ENCODE data around the gene CTNNBIP1. TPM values are rescaled to one million over a fixed set of nuclear protein-coding genes. Genes with fewer than 3 reads are reported as not detected.

CTNNBIP1 gene
- total and polyA plus RNA-seq, 2 donors (not counting 1 experiment from before 2014, with no cell fraction given): 6.9 to 8.7 TPM

DNA sequence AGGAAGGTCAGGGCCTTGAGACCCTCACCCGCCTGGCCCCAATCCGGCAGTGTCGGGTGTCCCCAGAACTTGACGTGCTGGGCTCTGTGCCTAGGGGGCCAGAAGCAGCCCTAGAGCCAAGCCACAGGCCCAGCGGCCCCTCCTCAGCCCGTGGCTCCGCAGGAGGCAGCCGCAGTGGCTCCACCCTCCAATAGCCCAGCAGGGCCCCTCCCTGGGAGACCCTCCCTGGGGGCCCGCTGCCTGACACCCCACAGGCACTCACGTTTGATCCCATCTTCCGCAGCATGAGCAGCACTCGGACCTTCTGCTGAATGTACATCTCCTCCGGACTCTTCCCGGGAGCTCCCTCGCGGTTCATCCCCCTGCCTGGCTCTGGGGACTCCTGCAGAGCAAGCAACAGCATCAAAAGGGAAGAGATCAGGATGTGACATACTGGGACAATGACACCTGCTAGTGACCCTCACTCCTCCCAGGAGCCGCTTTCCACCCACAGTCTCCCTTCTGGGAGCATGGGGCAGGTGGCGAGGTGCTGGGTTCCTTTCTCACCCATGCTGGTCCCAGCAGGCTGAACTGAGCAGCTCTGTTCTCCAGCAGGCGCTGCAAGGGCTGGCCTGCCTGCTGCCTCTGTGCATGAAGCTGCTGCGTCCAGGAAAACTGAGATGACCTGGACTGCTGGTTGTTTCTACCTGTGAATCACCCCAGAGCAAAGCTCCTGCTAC is 38.2 kb downstream of the CTNNBIP1 start:
- Histone ChIP-seq H3K27me3 (replicated peaks in 1 of 4; ENCODE audit: control extremely low read depth in 1 of 4, control insufficient read depth in 3 of 4, insufficient read depth in 4 of 4, low read length in 3 of 4) (no peaks in the 10 kb centered on the region), H3K27ac (ENCODE audit: low read length in 2 of 2) (no peak overlapping the region), H4K20me1 (ENCODE audit: control insufficient read depth, insufficient read depth, low read length, poor library complexity, severe bottlenecking) (no peaks in the 10 kb centered on the region), H3K9me3 (ENCODE audit: control extremely low read depth in 1 of 3, control insufficient read depth in 2 of 3, insufficient read depth in 1 of 3, low read length in 2 of 3) (no peaks in the 10 kb centered on the region), H2AFZ (ENCODE audit: insufficient read depth, low read depth, low read length, poor library complexity, severe bottlenecking) (no peak overlapping the region), H3K9ac (ENCODE audit: low read length) (no peak overlapping the region), H3K4me3 (ENCODE audit: control extremely low read depth in 1 of 5, extremely low read depth in 1 of 5, insufficient read depth in 1 of 5, low read depth in 2 of 5, low read length in 4 of 5) (no peak overlapping the region), H3K4me2 (replicated peaks; ENCODE audit: low read depth, low read length, poor library complexity, severe bottlenecking) (no peak overlapping the region), H3K79me2 (ENCODE audit: control insufficient read depth, insufficient read depth, low read length) (peaks cover 6% of the 10 kb centered on the region), H3K36me3 (replicated peaks in 1 of 2; ENCODE audit: control extremely low read depth in 1 of 2, control insufficient read depth in 1 of 2, extremely low read depth in 1 of 2, insufficient read depth in 2 of 2, low read length in 1 of 2) (peaks cover 0 to 10% of the 10 kb centered on the region in 2 experiments), H3K4me1 (ENCODE audit: control insufficient read depth in 2 of 2, insufficient read depth in 2 of 2, low read length in 2 of 2) (peaks cover 0 to 16% of the 10 kb centered on the region in 2 donors)
- TF ChIP-seq, protein P1, sequence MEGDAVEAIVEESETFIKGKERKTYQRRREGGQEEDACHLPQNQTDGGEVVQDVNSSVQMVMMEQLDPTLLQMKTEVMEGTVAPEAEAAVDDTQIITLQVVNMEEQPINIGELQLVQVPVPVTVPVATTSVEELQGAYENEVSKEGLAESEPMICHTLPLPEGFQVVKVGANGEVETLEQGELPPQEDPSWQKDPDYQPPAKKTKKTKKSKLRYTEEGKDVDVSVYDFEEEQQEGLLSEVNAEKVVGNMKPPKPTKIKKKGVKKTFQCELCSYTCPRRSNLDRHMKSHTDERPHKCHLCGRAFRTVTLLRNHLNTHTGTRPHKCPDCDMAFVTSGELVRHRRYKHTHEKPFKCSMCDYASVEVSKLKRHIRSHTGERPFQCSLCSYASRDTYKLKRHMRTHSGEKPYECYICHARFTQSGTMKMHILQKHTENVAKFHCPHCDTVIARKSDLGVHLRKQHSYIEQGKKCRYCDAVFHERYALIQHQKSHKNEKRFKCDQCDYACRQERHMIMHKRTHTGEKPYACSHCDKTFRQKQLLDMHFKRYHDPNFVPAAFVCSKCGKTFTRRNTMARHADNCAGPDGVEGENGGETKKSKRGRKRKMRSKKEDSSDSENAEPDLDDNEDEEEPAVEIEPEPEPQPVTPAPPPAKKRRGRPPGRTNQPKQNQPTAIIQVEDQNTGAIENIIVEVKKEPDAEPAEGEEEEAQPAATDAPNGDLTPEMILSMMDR (IDR thresholded peaks at IDR 0.05): no peak
- TF ChIP-seq EZH2 (IDR thresholded peaks at IDR 0.05; ENCODE audit: borderline replicate concordance, insufficient read depth, low read depth, low read length, poor library complexity, severe bottlenecking): no peak
- WGBS (ENCODE audit: insufficient coverage): 96% methylated on average over 20 of the region's 20 CpGs
- POLR2A ChIA-PET: no interaction called here
- no peaks in the 10 kb centered on the region for H3K27me3 Mint-ChIP-seq
- H3K4me1 Mint-ChIP-seq: peaks cover 5% of the 10 kb centered on the region
- DNase-seq: no peak
- CTCF ChIA-PET: interaction anchor here (1.2 to 14.9 kb wide), 7 partner anchors 10 to 257 kb away, joined by 3 to 281 read pairs (median 19); partner anchors contain the start of genes LZIC and NMNAT1
- intact Hi-C loops (cut with micrococcal nuclease): no loop called here
- no peak overlapping the region for H3K27ac Mint-ChIP-seq
- no peak for ATAC-seq (ENCODE audit: low read depth)
- no peak overlapping the region for H3K4me3 Mint-ChIP-seq
- no peaks in the 10 kb centered on the region for H3K9me3 Mint-ChIP-seq (ENCODE audit: insufficient read depth)

DNA sequence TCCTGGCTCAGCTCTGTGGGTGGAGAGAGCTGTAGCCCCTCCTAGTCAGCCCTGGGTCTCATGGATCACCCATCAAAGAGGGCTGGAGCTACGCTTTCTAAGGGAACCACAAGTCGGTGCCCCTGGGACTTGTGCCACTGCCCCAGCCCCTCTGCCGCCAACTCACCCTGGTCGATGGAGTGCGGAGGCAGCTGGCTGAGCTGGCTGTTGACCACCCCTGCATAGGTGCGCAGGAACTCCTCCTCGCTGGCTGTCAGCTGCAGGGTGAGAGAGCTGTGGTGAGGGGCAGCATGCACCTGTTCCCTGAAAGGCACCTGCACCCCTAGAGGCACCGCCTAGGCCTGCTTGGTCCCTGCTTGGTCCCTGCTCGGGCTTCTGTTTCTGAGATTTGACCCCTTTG is 39.0 kb downstream of the CTNNBIP1 start:
- no peak overlapping the region for H3K4me3 Mint-ChIP-seq
- no peak for DNase-seq
- Histone ChIP-seq H3K36me3 (replicated peaks in 1 of 2; ENCODE audit: control extremely low read depth in 1 of 2, control insufficient read depth in 1 of 2, extremely low read depth in 1 of 2, insufficient read depth in 2 of 2, low read length in 1 of 2) (peaks cover 0 to 10% of the 10 kb centered on the region in 2 experiments), H3K4me3 (ENCODE audit: control extremely low read depth in 1 of 5, extremely low read depth in 1 of 5, insufficient read depth in 1 of 5, low read depth in 2 of 5, low read length in 4 of 5) (no peak overlapping the region), H3K27me3 (replicated peaks in 1 of 4; ENCODE audit: control extremely low read depth in 1 of 4, control insufficient read depth in 3 of 4, insufficient read depth in 4 of 4, low read length in 3 of 4) (no peaks in the 10 kb centered on the region), H3K9me3 (ENCODE audit: control extremely low read depth in 1 of 3, control insufficient read depth in 2 of 3, insufficient read depth in 1 of 3, low read length in 2 of 3) (no peaks in the 10 kb centered on the region), H3K4me1 (ENCODE audit: control insufficient read depth in 2 of 2, insufficient read depth in 2 of 2, low read length in 2 of 2) (peaks cover 0 to 16% of the 10 kb centered on the region in 2 donors), H4K20me1 (ENCODE audit: control insufficient read depth, insufficient read depth, low read length, poor library complexity, severe bottlenecking) (no peaks in the 10 kb centered on the region), H3K79me2 (ENCODE audit: control insufficient read depth, insufficient read depth, low read length) (peaks cover 6% of the 10 kb centered on the region), H3K9ac (ENCODE audit: low read length) (no peak overlapping the region), H2AFZ (ENCODE audit: insufficient read depth, low read depth, low read length, poor library complexity, severe bottlenecking) (no peak overlapping the region), H3K27ac (ENCODE audit: low read length in 2 of 2) (no peak overlapping the region), H3K4me2 (replicated peaks; ENCODE audit: low read depth, low read length, poor library complexity, severe bottlenecking) (no peak overlapping the region)
- ChIA-PET CTCF (interaction anchor here (1.2 to 14.9 kb wide), 7 partner anchors 9 to 256 kb away, joined by 3 to 281 read pairs (median 16); partner anchors contain the start of genes LZIC and NMNAT1), POLR2A (no interaction called here)
- no peaks in the 10 kb centered on the region for H3K9me3 Mint-ChIP-seq (ENCODE audit: insufficient read depth)
- intact Hi-C loops (cut with micrococcal nuclease): no loop called here
- peaks cover 6% of the 10 kb centered on the region for H3K4me1 Mint-ChIP-seq
- ATAC-seq (ENCODE audit: low read depth): no peak
- no peaks in the 10 kb centered on the region for H3K27me3 Mint-ChIP-seq
- 28% methylated on average over 9 of the region's 9 CpGs for WGBS (ENCODE audit: insufficient coverage)
- TF ChIP-seq EZH2 (IDR thresholded peaks at IDR 0.05; ENCODE audit: borderline replicate concordance, insufficient read depth, low read depth, low read length, poor library complexity, severe bottlenecking): no peak
- TF ChIP-seq, protein P1 (IDR thresholded peaks at IDR 0.05): no peak
- no peak overlapping the region for H3K27ac Mint-ChIP-seq
